Naive thymus-derived CD8-positive, alpha-beta T cell (primary cell): ENCODE results near the gene DIS3L2. TPM values are rescaled to one million over a fixed set of nuclear protein-coding genes. Genes with fewer than 3 reads are reported as not detected.

Experiments used
- ATAC-seq, 2 donors: fragments of 150-1000 bp; cut with Tn5 transposase in 1 of 2; sonication (Bioruptor Pico), chemical (Tn5 transposase) in 1 of 2; 1 replicate in 1 of 2; 2 replicates in 1 of 2; pipeline ENCODE4 v1.10.0; 2021; ENCODE audit warnings: mild to moderate bottlenecking in 2 of 2, moderate library complexity in 2 of 2
- POLR2A ChIA-PET: fragments of 350-600 bp; sonication (Branson Sonifier 250); formaldehyde crosslinking; loops from one replicate; lab custom pipeline; 2021; ENCODE audit warnings: antibody characterized with exemption; lab: Charles Lee
- DNase-seq, 10 donors: peaks; one replicate each; pipeline versions ENCODE4 v3.0.0 to v3.0.0-alpha.2; 2020 to 2022
- H3K27ac Mint-ChIP-seq, 10 donors: one replicate each; pipeline ENCODE4 v1.8.0; 2020 to 2022; ENCODE audit warnings: mild to moderate bottlenecking in 10 of 10, mixed read lengths in 10 of 10, moderate library complexity in 4 of 10, inconsistent platforms in 1 of 10
- H3K27me3 Mint-ChIP-seq, 5 donors: one replicate each; pipeline ENCODE4 v1.8.0; 2021 to 2022; ENCODE audit warnings: mixed read lengths in 5 of 5
- H3K36me3 Mint-ChIP-seq, 3 donors: one replicate each; pipeline ENCODE4 v1.8.0; 2020 to 2022; ENCODE audit warnings: mixed read lengths in 3 of 3, mild to moderate bottlenecking in 2 of 3, inconsistent platforms in 1 of 3
- H3K4me1 Mint-ChIP-seq, 4 donors: one replicate each; pipeline ENCODE4 v1.8.0; 2021 to 2022; ENCODE audit warnings: mixed read lengths in 4 of 4
- H3K4me3 Mint-ChIP-seq, 10 donors: one replicate each; pipeline ENCODE4 v1.8.0; 2020 to 2022; ENCODE audit warnings: mild to moderate bottlenecking in 10 of 10, mixed read lengths in 10 of 10, moderate library complexity in 6 of 10, inconsistent platforms in 1 of 10
- H3K9me3 Mint-ChIP-seq, 9 donors: one replicate each; pipeline ENCODE4 v1.8.0; 2020 to 2022; ENCODE audit warnings: mixed read lengths in 9 of 9, mild to moderate bottlenecking in 3 of 9, inconsistent platforms in 1 of 9, moderate library complexity in 1 of 9
- polyA plus RNA-seq, 3 donors: library from polyadenylated mRNA; unstranded; fragments of 300-500 nt; fragmentation: Illumina TruSeq; gene quantifications; one replicate each; pipeline ENCODE4 v1.2.3, GENCODE V29; 2021
- total RNA-seq, 8 experiments: library from RNA in 2 of 8; stranded (reverse) in 2 of 8; gene quantifications; one replicate each; pipeline ENCODE4 v1.2.3 and lab custom pipeline; 2021 to 2026

The DIS3L2 gene
- total and polyA plus RNA-seq, 5 experiments from 2014 or later, result 12.5 to 59.1 (median 17.2) TPM

DNA sequence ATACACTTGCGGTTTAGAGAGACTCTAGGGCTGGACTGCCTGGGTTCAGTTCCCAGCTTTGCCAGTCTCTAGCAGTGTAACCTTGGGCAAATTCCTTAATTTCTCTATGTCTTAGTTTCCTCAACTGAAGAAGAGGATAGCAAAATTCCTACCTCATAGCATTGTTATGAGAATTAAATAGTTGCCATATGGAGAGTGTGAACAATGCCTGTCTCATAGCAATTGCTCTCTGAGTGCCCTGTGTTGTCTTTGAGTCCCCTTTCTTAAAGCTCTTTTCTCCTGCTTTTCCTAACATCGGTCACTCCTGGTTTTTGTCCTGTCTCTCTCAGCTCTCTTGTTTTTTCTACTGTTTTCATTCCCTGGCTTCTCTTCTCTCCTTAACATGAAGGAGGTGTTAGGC, 300.3 kb downstream of the DIS3L2 start:
- DNase-seq (no peak), ATAC-seq (no peak)
- peaks cover 0 to 66% (median 30%) of the 10 kb centered on the region in 3 donors for H3K36me3 Mint-ChIP-seq
- H3K27ac Mint-ChIP-seq, result peak overlapping the region in 3 of 10 donors; percentile 13 to 66 (median 38)
- peaks cover 0 to 16% (median 1%) of the 10 kb centered on the region in 4 donors for H3K4me1 Mint-ChIP-seq
- no peak overlapping the region for H3K4me3 Mint-ChIP-seq
- no peaks in the 10 kb centered on the region for H3K9me3 Mint-ChIP-seq
- H3K27me3 Mint-ChIP-seq, result no peaks in the 10 kb centered on the region
- POLR2A ChIA-PET, result interaction anchor here (1.3 kb wide), 1 partner anchor 54 kb away, joined by 3 read pairs; no protein-coding TSS in a partner anchor

DNA sequence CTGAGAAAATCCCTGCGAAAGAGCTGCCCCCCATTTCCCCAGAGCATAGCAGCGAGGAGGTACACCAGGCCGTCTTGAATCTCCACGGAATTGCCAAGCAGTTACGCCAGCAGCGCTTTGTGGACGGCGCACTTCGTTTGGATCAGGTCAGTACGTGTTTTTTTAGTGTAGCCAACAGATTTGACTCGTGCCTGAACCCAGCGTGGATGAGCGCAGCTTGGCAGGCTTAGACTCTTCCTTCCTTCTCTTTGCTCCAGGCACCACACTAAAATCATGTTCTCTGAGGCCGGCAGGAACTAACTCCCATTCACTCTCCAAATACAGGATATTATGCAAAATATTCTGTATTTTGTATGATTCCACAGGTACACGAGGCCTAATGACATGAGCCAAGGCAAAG, 301.8 kb downstream of the DIS3L2 start:
- H3K27me3 Mint-ChIP-seq, result no peaks in the 10 kb centered on the region
- H3K27ac Mint-ChIP-seq, result no peak overlapping the region
- peaks cover 0 to 13% (median 1%) of the 10 kb centered on the region in 4 donors for H3K4me1 Mint-ChIP-seq
- H3K36me3 Mint-ChIP-seq, result peaks cover 0 to 67% (median 31%) of the 10 kb centered on the region in 3 donors
- H3K9me3 Mint-ChIP-seq, result no peaks in the 10 kb centered on the region
- POLR2A ChIA-PET, result no interaction called here
- ATAC-seq, result no peak
- DNase-seq, result no peak
- H3K4me3 Mint-ChIP-seq, result no peak overlapping the region

- ATAC-seq, result no peak
- peak overlapping the region in 2 of 10 donors; percentile 49 to 53 for H3K27ac Mint-ChIP-seq
- H3K4me1 Mint-ChIP-seq, result peaks cover 0 to 13% (median 1%) of the 10 kb centered on the region in 4 donors
- no peak for DNase-seq
- H3K4me3 Mint-ChIP-seq, result no peak overlapping the region
- no peaks in the 10 kb centered on the region for H3K27me3 Mint-ChIP-seq
- POLR2A ChIA-PET, result no interaction called here
- no peaks in the 10 kb centered on the region for H3K9me3 Mint-ChIP-seq
- peaks cover 0 to 64% (median 33%) of the 10 kb centered on the region in 3 donors for H3K36me3 Mint-ChIP-seq
These were observed 302.6 kb downstream of the DIS3L2 start for GRCh38 chr2:232264081-232264480.

GRCh38 chr2:232265329-232265728, 303.8 kb downstream of the DIS3L2 start:
- POLR2A ChIA-PET, result no interaction called here
- Mint-ChIP-seq H3K36me3 (peaks cover 0 to 57% (median 28%) of the 10 kb centered on the region in 3 donors), H3K27ac (peak overlapping the region in 3 of 10 donors; percentile 19 to 76 (median 69)), H3K9me3 (no peaks in the 10 kb centered on the region), H3K4me1 (peaks cover 0 to 15% (median 1%) of the 10 kb centered on the region in 4 donors), H3K27me3 (no peaks in the 10 kb centered on the region), H3K4me3 (no peak overlapping the region)
- ATAC-seq, result no peak
- no peak for DNase-seq

GRCh38 chr2:232268636-232269165, 307.2 kb downstream of the DIS3L2 start:
- peaks cover 0 to 14% (median 2%) of the 10 kb centered on the region in 4 donors for H3K4me1 Mint-ChIP-seq
- DNase-seq (no peak), ATAC-seq (no peak)
- POLR2A ChIA-PET, result interaction anchor here (1.7 kb wide), 1 partner anchor 16 kb away, joined by 3 read pairs; no protein-coding TSS in a partner anchor
- H3K9me3 Mint-ChIP-seq, result no peaks in the 10 kb centered on the region
- peak overlapping the region in 1 of 10 donors; percentile 74 for H3K27ac Mint-ChIP-seq
- no peak overlapping the region for H3K4me3 Mint-ChIP-seq
- no peaks in the 10 kb centered on the region for H3K27me3 Mint-ChIP-seq
- peaks cover 0 to 30% (median 11%) of the 10 kb centered on the region in 3 donors for H3K36me3 Mint-ChIP-seq

DNA sequence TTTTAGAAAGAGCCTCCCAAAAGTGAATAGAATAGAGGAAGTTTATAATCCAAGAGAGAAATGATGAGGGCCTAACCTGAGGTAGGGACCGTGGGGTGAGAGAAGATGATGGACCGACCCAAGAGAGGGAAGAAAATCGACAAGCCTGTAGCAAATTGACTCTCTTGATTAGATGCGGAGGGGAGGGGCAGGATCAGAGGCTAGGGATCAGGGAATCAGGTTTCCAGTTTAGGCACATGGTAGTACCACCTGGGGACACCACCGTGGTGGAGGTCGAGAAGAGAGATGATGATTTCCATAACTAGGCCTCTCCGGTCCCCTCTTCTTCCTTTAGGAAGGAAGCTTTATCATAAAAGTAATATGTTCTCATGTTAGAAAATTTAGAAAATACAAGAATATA, 308.4 kb downstream of the DIS3L2 start:
- POLR2A ChIA-PET, result interaction anchor here (1.7 kb wide), 1 partner anchor 14 kb away, joined by 3 read pairs; no protein-coding TSS in a partner anchor
- H3K27ac Mint-ChIP-seq, result peak overlapping the region in 1 of 10 donors; percentile 72
- no peak overlapping the region for H3K4me3 Mint-ChIP-seq
- H3K9me3 Mint-ChIP-seq, result no peaks in the 10 kb centered on the region
- no peak for ATAC-seq
- H3K4me1 Mint-ChIP-seq, result peaks cover 0 to 14% (median 3%) of the 10 kb centered on the region in 4 donors
- peaks cover 0 to 20% (median 8%) of the 10 kb centered on the region in 3 donors for H3K36me3 Mint-ChIP-seq
- no peaks in the 10 kb centered on the region for H3K27me3 Mint-ChIP-seq
- no peak for DNase-seq

DNA sequence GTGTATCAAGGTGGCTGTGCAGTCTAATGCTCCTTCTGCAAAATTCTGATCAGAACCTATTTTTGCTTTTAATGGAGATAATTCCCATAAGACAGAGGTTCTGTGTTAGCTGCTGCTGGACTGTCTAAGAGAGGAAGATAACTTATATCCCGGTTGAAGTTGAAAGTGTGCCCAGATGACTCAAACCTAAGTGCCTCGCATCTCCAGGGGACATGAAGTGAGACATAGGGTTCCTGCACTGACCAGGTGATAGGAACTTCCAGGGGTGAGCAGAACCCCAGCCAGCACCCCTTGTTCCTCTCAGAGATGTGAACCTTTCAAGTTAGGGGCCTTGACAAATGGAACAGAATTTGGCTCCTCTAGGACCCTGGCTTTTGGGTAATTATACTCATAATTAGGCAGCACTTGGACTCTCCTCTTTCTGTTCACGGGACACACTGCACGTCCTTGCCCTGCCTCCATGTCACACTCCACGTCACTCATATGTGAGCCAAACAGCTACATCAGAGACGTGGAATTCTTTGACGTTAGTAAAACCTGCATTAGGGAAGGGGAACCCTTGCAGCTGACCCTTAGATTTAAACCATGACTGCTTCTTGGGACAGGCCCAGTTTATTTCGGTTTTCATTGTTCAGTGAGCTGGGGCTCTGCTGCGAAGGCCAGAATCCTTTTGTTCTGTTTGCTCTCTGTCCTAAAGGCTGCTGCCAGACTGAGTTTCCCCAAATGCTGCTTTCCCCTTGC, 312.6 kb downstream of the DIS3L2 start:
- peaks cover 0 to 23% (median 20%) of the 10 kb centered on the region in 4 donors for H3K4me1 Mint-ChIP-seq
- DNase-seq, result no peak
- POLR2A ChIA-PET, result interaction anchor here (0.5 kb wide), 1 partner anchor 196 kb away, joined by 3 read pairs; no protein-coding TSS in a partner anchor
- no peak overlapping the region for H3K4me3 Mint-ChIP-seq
- peak overlapping the region in 3 of 10 donors; percentile 47 to 63 (median 49) for H3K27ac Mint-ChIP-seq
- no peaks in the 10 kb centered on the region for H3K27me3 Mint-ChIP-seq
- no peak for ATAC-seq
- H3K36me3 Mint-ChIP-seq, result peaks cover 0 to 18% (median 17%) of the 10 kb centered on the region in 3 donors
- H3K9me3 Mint-ChIP-seq, result peaks cover 0 to 3% (median 0%) of the 10 kb centered on the region in 9 donors

DNA sequence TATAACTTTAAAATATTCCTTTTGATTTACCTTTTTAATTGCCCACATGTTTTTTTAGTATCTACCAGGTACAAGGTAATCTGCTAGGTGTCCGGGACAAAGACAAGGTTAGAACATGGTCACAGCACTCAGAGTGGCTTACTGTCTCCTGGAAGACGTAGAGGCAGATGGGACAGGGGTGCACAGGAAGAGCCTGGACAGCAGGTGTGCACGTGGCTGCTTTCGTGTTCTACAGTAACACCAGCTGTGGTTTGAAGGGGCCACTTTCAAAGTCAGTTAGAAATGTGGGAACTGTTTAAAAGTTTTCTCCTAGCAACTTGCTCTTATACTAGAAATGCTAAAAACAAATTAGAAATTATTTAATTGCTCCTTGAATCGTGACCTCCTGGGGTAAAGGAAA, 314.2 kb downstream of the DIS3L2 start:
- H3K27ac Mint-ChIP-seq, result peak overlapping the region in 6 of 10 donors; percentile 64 to 77 (median 65)
- H3K4me3 Mint-ChIP-seq, result no peak overlapping the region
- H3K4me1 Mint-ChIP-seq, result peaks cover 0 to 25% (median 20%) of the 10 kb centered on the region in 4 donors
- DNase-seq (no peak), ATAC-seq (no peak)
- H3K36me3 Mint-ChIP-seq, result peaks cover 0 to 29% (median 21%) of the 10 kb centered on the region in 3 donors
- no peaks in the 10 kb centered on the region for H3K27me3 Mint-ChIP-seq
- POLR2A ChIA-PET, result no interaction called here
- peaks cover 0 to 3% (median 0%) of the 10 kb centered on the region in 9 donors for H3K9me3 Mint-ChIP-seq

GRCh38 chr2:232276084-232276732, 314.7 kb downstream of the DIS3L2 start:
- H3K4me3 Mint-ChIP-seq, result peak overlapping the region in 1 of 10 donors; percentile 49
- H3K9me3 Mint-ChIP-seq, result peaks cover 0 to 3% (median 0%) of the 10 kb centered on the region in 9 donors
- DNase-seq, result no peak
- POLR2A ChIA-PET, result interaction anchor here (0.7 kb wide), 1 partner anchor 44 kb away, joined by 3 read pairs; no protein-coding TSS in a partner anchor
- peaks cover 0 to 31% (median 18%) of the 10 kb centered on the region in 3 donors for H3K36me3 Mint-ChIP-seq
- H3K4me1 Mint-ChIP-seq, result peaks cover 0 to 27% (median 20%) of the 10 kb centered on the region in 4 donors
- no peaks in the 10 kb centered on the region for H3K27me3 Mint-ChIP-seq
- peak overlapping the region in 6 of 10 donors; percentile 45 to 77 (median 65) for H3K27ac Mint-ChIP-seq
- no peak for ATAC-seq

DNA sequence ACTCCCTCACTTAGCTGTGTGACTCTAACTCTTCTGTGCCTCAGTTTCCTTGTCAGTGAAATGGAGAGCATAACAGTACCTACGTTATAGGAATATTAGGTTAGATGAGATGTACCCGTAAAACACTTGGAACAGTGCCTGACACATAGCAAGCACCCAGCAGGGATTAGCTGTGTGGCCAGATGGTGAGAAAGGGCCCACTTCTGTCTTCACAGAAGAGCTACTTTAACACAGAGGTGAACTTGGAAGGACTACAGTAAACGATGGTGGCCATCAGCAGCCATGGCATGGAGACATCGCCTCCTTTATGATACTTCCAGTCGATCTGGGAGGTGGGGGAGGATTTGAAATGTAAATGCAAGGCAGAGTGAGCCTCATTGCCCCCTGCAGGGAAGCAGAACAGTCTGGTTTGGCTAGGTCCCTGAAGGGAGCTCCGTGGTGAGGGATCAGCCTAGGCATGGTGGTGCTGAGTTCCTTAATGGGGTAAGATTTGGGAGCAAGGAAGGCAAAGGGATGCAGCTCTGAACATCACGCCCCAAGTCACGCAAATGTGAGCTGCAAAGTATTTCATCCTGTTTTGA, 315.3 kb downstream of the DIS3L2 start:
- peaks cover 0 to 3% (median 0%) of the 10 kb centered on the region in 9 donors for H3K9me3 Mint-ChIP-seq
- H3K36me3 Mint-ChIP-seq, result peaks cover 0 to 33% (median 20%) of the 10 kb centered on the region in 3 donors
- DNase-seq, result no peak
- H3K27ac Mint-ChIP-seq, result peak overlapping the region in 6 of 10 donors; percentile 27 to 78 (median 60)
- POLR2A ChIA-PET, result interaction anchor here (0.7 kb wide), 1 partner anchor 44 kb away, joined by 3 read pairs; no protein-coding TSS in a partner anchor
- no peak for ATAC-seq
- H3K27me3 Mint-ChIP-seq, result no peaks in the 10 kb centered on the region
- H3K4me3 Mint-ChIP-seq, result no peak overlapping the region
- peaks cover 4 to 31% (median 23%) of the 10 kb centered on the region in 4 donors for H3K4me1 Mint-ChIP-seq

DNA sequence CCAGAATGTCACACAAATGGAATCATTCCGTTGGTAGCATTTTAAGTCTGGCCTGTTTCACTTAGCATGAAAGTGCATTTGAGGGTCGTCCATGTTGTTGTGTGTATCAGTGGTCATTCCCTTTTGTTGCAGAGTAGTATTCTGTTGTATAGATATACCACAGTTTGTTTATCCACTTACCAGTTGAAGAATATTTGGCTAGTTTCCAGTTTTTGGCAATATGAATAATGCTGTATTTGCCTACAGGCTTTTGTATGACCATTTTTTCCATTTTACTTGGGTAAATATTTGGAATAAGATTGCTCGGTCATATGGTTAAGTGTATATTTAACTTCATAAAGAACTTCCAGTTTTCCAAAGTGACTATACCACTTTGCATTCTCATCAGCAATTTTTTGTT, 317.0 kb downstream of the DIS3L2 start:
- Mint-ChIP-seq H3K4me3 (no peak overlapping the region), H3K27ac (peak overlapping the region in 2 of 10 donors; percentile 48 to 59), H3K4me1 (peaks cover 14 to 42% (median 29%) of the 10 kb centered on the region in 4 donors), H3K27me3 (no peaks in the 10 kb centered on the region), H3K9me3 (peaks cover 0 to 3% (median 0%) of the 10 kb centered on the region in 9 donors), H3K36me3 (peaks cover 0 to 33% (median 20%) of the 10 kb centered on the region in 3 donors)
- DNase-seq (no peak), ATAC-seq (no peak)
- POLR2A ChIA-PET, result interaction anchor here (1.5 kb wide), 1 partner anchor 11 kb away, joined by 4 read pairs; no protein-coding TSS in a partner anchor

- H3K27ac Mint-ChIP-seq, result peak overlapping the region in 3 of 10 donors; percentile 1 to 45 (median 24)
- POLR2A ChIA-PET, result no interaction called here
- peaks cover 32 to 56% (median 40%) of the 10 kb centered on the region in 4 donors for H3K4me1 Mint-ChIP-seq
- no peaks in the 10 kb centered on the region for H3K27me3 Mint-ChIP-seq
- H3K4me3 Mint-ChIP-seq, result no peak overlapping the region
- peaks cover 0 to 27% (median 18%) of the 10 kb centered on the region in 3 donors for H3K36me3 Mint-ChIP-seq
- DNase-seq (no peak), ATAC-seq (no peak)
- H3K9me3 Mint-ChIP-seq, result peaks cover 0 to 3% (median 0%) of the 10 kb centered on the region in 9 donors
These were observed 318.8 kb downstream of the DIS3L2 start for GRCh38 chr2:232280341-232280740.
